ENCODE results near the gene PLEKHA1. TPM values are rescaled to one million over a fixed set of nuclear protein-coding genes. Genes with fewer than 3 reads are reported as not detected.

PLEKHA1 gene
- total and polyA plus RNA-seq, 2 of the 4 experiments (the other 2 are of a cell fraction): 7.2 to 9.5 TPM

DNA sequence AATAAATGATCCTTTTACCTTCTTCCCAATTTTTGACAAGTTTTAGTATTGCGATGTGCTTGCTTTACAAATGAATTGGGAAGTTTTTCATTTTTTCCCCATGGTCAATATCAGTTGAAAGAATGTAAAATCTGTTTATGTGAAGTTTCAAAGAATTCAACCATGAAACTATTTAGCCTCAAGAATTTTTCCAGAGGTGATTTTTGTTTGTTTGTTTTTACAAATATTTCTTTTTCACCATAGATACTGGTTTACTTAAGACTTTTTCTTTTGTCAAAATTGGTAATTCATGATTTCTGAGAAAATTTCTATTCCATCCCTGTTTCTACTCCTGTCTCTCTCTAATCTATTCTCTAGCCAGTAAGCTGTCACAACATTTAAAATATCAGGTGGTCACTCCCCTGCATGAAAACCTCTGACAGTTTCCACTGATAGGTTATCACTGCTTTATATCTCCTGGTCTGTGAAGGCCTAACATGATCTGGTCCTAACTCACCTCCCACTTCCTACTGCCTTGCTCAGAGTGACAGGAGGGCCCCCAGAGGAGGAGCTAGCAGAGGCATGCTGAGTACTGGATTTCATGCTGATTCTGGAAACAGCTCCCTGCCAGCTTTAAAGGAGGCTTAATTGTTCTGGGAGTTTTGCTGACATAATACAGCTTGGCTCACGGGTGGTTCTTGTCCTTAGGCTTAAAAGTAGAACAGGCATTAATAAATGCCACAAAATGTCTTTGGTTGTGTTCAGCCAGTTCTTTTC is 72.3 kb downstream of the PLEKHA1 start:
- Histone ChIP-seq H3K23ac (ENCODE audit: low read depth, low read length) (no peak overlapping the region), H2AK9ac (replicated peaks; ENCODE audit: low read depth, low read length, poor library complexity) (no peak overlapping the region), H3K79me1 (ENCODE audit: low read depth in 1 of 2, low read length in 2 of 2) (no peaks in the 10 kb centered on the region), H3K18ac (ENCODE audit: low read depth, low read length) (no peak overlapping the region), H3K14ac (replicated peaks; ENCODE audit: low read depth, low read length) (no peak overlapping the region), H2AFZ (replicated peaks; ENCODE audit: low read length, poor library complexity) (no peak overlapping the region), H3K4me1 (ENCODE audit: control insufficient read depth, insufficient read depth, low read length) (peaks cover 2% of the 10 kb centered on the region), H2BK5ac (ENCODE audit: low read depth, low read length, poor library complexity, severe bottlenecking) (no peak overlapping the region), H4K20me1 (ENCODE audit: insufficient read depth, low read length) (no peaks in the 10 kb centered on the region), H3K9me3 (ENCODE audit: control insufficient read depth, insufficient read depth, low read length) (peaks cover 3% of the 10 kb centered on the region), H3K27ac (ENCODE audit: insufficient read depth, low read length) (no peak overlapping the region), H2BK20ac (ENCODE audit: low read depth, low read length) (no peak overlapping the region), H4K91ac (ENCODE audit: insufficient read depth, low read depth, low read length) (no peak overlapping the region), H3K9me1 (ENCODE audit: insufficient read depth, low read length) (no peaks in the 10 kb centered on the region), H3K27me3 (ENCODE audit: control insufficient read depth, insufficient read depth, low read length) (no peaks in the 10 kb centered on the region; the same call in none of the 2 replicates), H2BK120ac (ENCODE audit: low read depth, low read length) (no peak overlapping the region), H3K4me3 (ENCODE audit: insufficient read depth, low read depth, low read length) (no peak overlapping the region), H3K56ac (ENCODE audit: extremely low read depth, insufficient read depth, low read length) (no peak overlapping the region), H2BK15ac (ENCODE audit: low read depth, low read length) (no peak overlapping the region), H2AK5ac (ENCODE audit: low read depth, low read length) (no peak overlapping the region), H4K8ac (ENCODE audit: low read depth in 2 of 2, low read length in 2 of 2) (no peak overlapping the region), H3K36me3 (ENCODE audit: control insufficient read depth, insufficient read depth, low read length) (no peaks in the 10 kb centered on the region), H3K9ac (ENCODE audit: low read depth, low read length) (no peak overlapping the region), H4K5ac (ENCODE audit: low read depth, low read length) (no peak overlapping the region), H3K4me2 (ENCODE audit: low read depth, low read length) (no peak overlapping the region), H3K4ac (ENCODE audit: low read depth, low read length) (no peak overlapping the region)
- ATAC-seq (ENCODE audit: low read depth): no peak
- POLR2A ChIA-PET (ENCODE audit: unreplicated experiment): no interaction called here
- in situ Hi-C loops (cut with MboI; ENCODE audit: low sequenced_read_pairs): no loop called here
- no CpG with 5 or more reads among the region's 2 CpGs for WGBS, 2 experiments (ENCODE audit: extremely low coverage in 2 of 2, insufficient read length in 1 of 2)
- CTCF ChIA-PET: interaction anchor here (0.6 kb wide), 2 partner anchors 515 to 622 kb away, joined by 3 read pairs; no protein-coding TSS in a partner anchor
- intact Hi-C loops (cut with micrococcal nuclease): no loop called here
- dilution Hi-C loops (cut with HindIII; ENCODE audit: low sequenced_read_pairs, unreplicated experiment): no loop called here
- no peak for DNase-seq
- no TSS peak for BruUV-seq (replicated peaks)
- TF ChIP-seq, protein P1, sequence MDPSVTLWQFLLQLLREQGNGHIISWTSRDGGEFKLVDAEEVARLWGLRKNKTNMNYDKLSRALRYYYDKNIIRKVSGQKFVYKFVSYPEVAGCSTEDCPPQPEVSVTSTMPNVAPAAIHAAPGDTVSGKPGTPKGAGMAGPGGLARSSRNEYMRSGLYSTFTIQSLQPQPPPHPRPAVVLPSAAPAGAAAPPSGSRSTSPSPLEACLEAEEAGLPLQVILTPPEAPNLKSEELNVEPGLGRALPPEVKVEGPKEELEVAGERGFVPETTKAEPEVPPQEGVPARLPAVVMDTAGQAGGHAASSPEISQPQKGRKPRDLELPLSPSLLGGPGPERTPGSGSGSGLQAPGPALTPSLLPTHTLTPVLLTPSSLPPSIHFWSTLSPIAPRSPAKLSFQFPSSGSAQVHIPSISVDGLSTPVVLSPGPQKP (IDR thresholded peaks at IDR 0.05; ENCODE audit: borderline replicate concordance, low read depth, low read length): no peak
- TF ChIP-seq POLR2A (IDR thresholded peaks at IDR 0.05; ENCODE audit: low read depth, low read length) (no peak), MAFK (IDR thresholded peaks at IDR 0.05; ENCODE audit: low read depth, low read length) (no peak), FOS (IDR thresholded peaks at IDR 0.05; ENCODE audit: low read depth, low read length) (no peak), SMC3 (IDR thresholded peaks at IDR 0.05; ENCODE audit: low read depth, low read length) (no peak), NFE2L2 (IDR thresholded peaks at IDR 0.05; ENCODE audit: low read depth, low read length) (no peak), MAZ (IDR thresholded peaks at IDR 0.05; ENCODE audit: borderline replicate concordance, low read depth, low read length) (no peak), RFX5 (IDR thresholded peaks at IDR 0.05; ENCODE audit: low read depth, low read length) (no peak), CHD1 (IDR thresholded peaks at IDR 0.05; ENCODE audit: low read depth, low read length) (no peak), BHLHE40 (IDR thresholded peaks at IDR 0.05; ENCODE audit: low read depth, low read length) (no peak)
